ENCODE data around the gene SCYGR1.

DNA sequence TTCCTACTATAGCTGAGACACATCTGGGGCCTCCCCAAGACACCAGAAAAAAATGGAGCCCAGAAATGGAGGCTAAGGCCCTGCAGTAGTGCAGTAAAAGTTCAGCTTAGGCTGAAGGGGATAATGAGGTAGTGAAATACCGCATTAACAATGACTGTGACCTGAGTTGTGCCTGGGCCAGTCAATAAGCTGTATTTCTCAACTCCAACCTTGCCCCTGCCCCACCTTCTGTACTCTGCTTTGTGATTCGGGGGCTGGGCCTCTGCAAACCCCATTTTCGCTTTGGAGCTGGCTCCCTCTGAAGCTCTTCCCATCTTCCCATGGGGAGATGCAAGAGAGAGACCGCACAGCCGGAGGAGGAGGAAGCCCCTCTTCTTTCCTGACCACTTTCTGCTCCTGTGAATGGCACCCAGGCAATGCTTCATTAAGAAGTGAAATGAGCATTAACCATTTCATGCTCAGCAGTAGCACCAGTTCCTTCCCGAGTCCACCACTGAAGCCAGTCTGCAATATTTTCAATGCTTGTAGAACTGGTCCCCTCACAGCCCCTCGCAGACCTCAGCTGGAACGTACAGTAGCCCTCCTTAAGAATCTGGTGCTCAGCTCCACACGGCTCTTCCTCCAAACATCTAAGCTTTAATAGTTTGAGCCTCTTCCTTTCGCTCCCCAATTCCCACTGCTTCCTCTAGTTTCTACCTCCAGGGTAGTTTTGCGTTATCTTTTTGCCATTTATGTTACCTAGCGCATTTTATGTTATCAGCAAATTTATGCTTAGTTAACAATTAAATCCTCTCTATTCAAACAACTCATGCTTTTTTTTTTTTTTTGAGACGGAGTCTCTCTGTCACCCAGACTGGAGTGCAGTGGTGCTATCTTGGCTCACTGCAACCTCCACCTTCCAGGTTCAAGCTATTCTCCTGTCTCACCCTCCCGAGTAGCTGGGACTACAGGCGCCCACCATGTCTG lies 32.6 kb upstream of the SCYGR1 start:
- TF ChIP-seq CTCF (conservative IDR thresholded peaks at IDR 0.05; ENCODE audit: low read depth, low read length) (no peak), EZH2 (IDR thresholded peaks at IDR 0.05; ENCODE audit: low read length, unreplicated experiment) (no peak)

All from PC-3 (cell line).